ENCODE results near the gene STXBP5L. TPM values are rescaled to one million over a fixed set of nuclear protein-coding genes. Genes with fewer than 3 reads are reported as not detected.
A peak's percentile ranks its signal among the peaks of the same experiment; 100 is the strongest.
"Not testable (repeated sequence)": the region's sequence is repeated elsewhere in the genome, so short reads cannot be mapped to it uniquely, and the experiment has no call there.

STXBP5L gene
- polyA plus RNA-seq (ENCODE audit: insufficient read length in 4 of 4), result under 1 TPM; 0.17 to 0.54 (median 0.35) TPM

DNA sequence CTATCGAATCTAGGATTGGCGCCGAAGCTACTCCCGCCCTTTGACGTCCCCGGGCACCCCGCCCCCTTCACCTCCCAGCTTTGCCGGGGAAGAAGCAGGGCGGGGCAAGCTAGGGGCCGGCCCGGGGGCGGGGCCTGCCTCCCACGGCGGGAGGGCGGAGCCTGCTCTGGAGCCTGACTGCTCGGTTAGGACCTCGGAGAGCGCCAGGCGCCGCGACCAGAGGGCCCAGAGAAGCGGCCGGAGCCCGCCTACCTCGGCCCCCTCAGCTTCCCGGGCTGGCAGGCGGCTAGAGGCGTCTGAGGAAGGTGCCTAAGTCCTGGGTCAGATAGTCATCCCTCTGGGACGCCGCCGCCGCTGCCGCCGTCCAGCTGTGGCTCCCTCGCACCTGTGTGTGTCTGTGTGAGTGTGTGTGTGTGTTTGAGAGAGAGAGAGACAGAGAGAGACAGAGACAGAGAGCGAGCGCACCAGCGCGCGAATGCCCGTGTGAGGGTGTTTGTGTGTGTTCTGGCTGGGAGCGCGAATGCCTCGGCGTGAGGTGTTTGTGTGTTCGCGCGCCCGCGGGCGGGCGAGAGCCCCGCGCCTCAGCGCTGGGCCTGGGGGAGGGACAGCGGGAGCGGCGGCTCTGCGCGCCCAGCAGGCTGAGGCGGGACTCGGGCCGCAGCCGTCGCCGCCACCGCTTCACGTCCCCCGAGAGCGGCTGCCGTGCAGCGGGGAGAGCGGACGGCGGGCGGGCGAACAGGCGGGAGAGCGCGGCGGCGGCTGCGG lies at the start of gene STXBP5L:
STXBP5L (plus strand) TSS at position 176 of the 765 bp plus-strand sequence. CDS start 1,374 bp downstream, outside the sequence.
- DNase-seq (ENCODE audit: low read depth in 4 of 4, low spot score in 3 of 4), result peak; percentile 51 to 76 (median 68)

- DNase-seq (ENCODE audit: low read depth in 4 of 4, low spot score in 3 of 4), result no peak
Observed at GRCh38 chr3:120858521-120858920, 49.5 kb upstream of the STXBP5L start.

DNA sequence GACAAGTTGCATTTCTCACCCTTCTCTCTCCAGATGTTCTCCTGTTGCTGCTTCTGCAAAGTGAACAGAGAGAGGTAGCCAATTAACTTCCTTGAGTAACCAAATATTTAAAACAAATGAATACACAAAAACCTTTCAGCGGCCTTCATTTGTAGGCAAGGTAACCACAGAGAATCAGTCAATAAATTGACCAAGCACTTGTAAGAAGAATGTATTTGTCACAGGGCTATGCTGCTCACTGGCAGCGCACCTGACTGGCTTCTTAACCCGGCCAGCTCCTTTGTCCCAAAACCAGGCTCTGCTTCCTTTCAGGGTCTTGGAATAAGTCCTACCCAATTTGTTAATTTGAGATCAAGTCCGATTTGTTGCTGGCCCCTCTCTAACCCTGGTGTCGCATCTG lies 43.5 kb upstream of the STXBP5L start:
- DNase-seq (ENCODE audit: low read depth in 4 of 4, low spot score in 3 of 4), result no peak

GRCh38 chr3:120875507-120875906 lies 32.5 kb upstream of the STXBP5L start:
- DNase-seq (ENCODE audit: low read depth in 4 of 4, low spot score in 3 of 4), result no peak

GRCh38 chr3:120875989-120876388 lies 32.0 kb upstream of the STXBP5L start:
- no peak for DNase-seq (ENCODE audit: low read depth in 4 of 4, low spot score in 3 of 4)

DNA sequence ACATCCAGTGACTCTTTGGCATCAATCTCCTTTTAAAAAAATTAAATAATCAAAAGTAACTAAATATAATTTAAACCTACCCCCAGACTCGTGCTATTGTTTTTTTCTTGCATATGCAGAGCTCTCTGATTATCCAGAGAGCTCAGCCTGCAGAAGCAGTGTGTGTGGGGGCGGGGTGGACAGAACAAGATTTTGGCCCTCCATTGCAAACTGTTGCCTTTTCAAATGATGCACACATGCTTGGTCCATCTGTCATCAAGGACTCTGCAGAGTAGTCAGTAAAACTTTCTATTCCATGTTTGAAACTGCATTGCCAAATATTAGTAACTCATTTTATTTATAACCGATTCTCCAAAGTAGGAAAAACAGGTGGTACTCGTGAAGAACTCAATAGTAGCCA lies 28.6 kb upstream of the STXBP5L start:
- no peak for DNase-seq (ENCODE audit: low read depth in 4 of 4, low spot score in 3 of 4)

GRCh38 chr3:120892921-120893320 lies 15.1 kb upstream of the STXBP5L start:
- DNase-seq (ENCODE audit: low read depth in 4 of 4, low spot score in 3 of 4), result no peak

GRCh38 chr3:120894316-120895057 lies 13.5 kb upstream of the STXBP5L start:
- DNase-seq (ENCODE audit: low read depth in 4 of 4, low spot score in 3 of 4), result no peak

DNA sequence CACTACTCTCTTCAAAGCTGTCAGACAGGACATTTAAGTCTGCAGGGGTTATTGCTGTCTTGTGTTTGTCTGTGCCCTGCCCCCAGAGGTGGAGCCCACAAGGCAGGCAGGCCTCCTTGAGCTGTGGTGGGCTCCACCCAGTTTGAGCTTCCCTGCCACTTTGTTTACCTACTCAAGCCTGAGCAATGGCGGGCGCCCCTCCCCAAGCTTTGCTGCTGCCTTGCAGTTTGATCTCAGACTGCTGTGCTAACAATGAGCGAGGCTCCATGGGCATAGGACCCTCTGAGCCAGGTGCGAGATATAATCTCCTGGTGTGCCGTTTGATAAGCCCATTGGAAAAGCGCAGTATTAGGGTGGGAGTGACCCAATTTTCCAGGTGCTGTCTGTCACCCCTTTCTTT lies 6.3 kb upstream of the STXBP5L start:
- DNase-seq (ENCODE audit: low read depth in 4 of 4, low spot score in 3 of 4), result not testable (repeated sequence)

- no peak for DNase-seq (ENCODE audit: low read depth in 4 of 4, low spot score in 3 of 4)
Observed at GRCh38 chr3:120903221-120903620, 4.8 kb upstream of the STXBP5L start.

DNA sequence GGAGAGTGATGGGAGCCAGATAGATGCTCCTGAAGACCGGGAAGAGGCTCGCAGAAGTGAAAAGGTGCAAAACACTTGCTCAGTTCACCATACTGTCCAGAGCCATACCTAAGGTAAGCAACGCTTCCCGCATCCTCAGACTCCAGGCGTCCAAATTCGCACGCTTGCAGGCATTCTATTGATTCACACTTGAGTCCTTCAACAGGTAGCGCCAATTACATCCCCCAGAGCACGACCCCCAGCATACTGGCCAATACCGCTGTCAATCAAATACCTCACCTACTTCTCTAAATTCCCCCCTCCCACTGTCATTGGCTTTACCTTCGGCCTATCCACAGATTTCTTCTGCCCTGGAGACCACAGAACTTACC lies 361 bp upstream of the STXBP5L start:
- DNase-seq (ENCODE audit: low read depth in 4 of 4, low spot score in 3 of 4), result no peak

DNA sequence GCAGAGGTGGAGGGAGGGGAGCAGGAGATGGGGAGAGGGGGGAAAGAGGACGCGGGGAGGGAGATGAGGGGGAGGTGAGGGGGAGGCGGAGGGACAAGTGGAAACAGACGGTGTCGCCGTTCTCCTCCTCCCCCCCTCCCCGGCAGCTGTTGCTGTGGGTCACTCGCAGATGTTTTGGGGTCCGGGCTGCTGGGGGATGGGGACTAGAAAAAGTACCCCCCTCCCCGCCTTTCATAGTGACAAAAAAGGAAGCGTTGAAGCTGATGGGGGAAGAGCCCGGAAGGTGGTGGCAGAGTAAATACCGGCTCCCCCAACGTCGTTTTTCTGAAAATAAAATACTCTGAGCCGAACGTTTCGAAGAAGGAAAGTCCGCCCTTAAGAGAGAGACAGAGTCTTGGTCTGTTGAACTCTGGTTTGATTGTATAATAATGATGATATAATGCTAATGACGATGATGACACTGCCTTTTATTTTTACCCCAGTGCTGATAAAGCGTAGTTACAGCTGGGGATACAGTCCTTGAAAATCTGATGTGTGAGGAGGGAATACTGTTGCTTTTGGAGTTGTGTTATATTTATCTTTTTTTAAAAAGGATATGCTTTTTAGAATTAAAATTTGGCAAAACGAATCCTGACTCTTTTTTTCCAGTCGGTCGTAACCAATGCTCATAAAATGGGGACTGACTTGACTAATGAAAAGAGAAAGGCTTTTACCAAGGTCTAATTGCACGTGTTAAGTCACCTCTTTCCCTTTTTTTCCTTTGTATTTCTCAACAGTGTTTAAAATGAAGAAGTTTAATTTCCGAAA lies 993 bp downstream of the STXBP5L start:
- DNase-seq (ENCODE audit: low read depth in 4 of 4, low spot score in 3 of 4), result no peak

GRCh38 chr3:120909602-120909878 lies 1.5 kb downstream of the STXBP5L start:
- DNase-seq (ENCODE audit: low read depth in 4 of 4, low spot score in 3 of 4), result no peak

DNA sequence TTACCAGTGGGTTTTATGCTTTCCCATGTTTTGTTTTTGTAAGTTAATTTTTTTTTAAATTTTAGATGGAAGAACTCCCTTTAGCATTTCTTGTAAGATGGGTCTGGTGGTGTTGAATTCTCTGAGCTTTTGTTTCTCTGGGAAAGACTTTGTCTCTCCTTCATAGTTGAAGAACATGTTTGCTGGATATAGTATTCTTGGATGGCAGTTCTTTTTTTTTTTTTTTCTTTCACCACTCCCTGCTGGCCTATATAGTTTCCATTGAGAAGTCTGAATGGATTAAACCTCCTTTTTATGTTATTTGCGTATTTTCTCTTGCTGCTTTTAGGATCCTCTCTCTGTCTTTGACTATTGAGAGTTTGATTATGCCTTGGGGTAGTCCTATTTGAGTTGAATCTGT lies 18.1 kb downstream of the STXBP5L start:
- no peak for DNase-seq (ENCODE audit: low read depth in 4 of 4, low spot score in 3 of 4)

GRCh38 chr3:120928991-120929390 lies 21.0 kb downstream of the STXBP5L start:
- no peak for DNase-seq (ENCODE audit: low read depth in 4 of 4, low spot score in 3 of 4)

DNA sequence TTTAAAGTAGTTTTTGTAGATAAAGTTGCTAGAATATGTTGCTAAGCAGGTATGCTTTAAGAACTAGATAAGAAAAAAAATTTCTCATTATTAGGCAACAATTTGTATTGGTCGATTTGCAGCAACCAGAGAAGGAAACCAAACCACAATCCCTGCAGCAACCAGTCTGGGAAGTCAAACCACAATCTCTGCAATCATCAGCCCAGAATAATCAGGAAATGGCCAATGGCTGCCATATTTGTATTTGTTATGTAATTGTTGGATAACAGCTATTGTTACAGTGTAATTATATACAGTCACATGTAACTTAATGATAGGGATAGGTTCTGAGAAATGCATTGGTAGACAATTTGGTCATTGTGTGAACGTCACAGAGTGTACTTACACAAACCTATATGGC lies 23.6 kb downstream of the STXBP5L start:
- DNase-seq (ENCODE audit: low read depth in 4 of 4, low spot score in 3 of 4), result no peak

DNA sequence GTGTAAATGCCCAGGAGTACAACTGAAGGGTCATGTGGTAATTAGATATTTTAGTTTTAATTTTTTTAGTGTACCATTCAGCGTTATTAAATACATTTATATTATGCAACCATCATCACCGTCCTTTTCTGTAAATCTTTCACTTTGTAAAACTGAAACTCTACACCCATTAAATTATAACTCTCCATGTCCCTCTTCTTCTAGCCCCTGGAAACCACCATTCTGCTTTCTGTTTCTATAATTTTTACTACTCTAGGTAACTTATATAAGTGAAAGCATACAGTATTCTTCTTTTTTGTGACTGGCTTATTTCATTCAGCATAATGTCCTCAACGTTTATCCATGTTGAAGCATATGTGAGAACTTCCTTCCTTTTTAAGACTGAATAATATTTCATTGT lies 48.1 kb downstream of the STXBP5L start:
- no peak for DNase-seq (ENCODE audit: low read depth in 4 of 4, low spot score in 3 of 4)

DNA sequence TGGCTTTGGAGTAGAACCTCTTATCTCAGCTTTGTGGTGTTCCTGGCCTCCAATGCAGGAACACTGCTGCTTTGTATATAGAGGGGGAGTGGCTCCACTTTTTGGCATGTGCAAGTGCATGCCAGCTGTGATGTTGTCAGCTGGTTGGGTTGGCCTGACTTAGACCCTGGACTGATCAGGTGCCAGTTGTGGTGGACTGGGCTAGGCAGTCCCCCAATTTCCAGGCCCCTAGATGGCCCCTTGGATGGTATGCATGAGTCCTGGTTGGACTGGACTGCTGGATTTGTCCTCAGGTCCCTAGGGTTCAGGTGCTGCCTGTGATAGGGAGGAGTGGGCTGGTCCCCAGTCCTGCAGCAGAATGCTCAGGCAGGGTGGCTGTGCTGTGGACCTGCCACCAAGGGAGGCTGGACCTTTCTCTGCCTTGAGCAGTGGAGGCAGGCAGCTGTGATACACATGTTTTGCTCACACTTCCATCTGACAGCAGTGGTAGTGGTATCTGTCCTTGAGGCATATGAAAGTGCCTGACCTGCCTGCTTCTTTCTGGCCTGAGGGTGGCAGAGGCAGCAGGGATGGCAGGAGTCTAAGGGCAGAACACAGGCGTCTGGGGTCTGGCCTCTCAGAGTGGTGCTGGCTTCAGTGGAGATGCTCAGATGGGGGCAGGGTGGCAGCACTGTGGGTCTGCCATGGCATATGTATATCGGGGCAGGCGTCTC lies 74.8 kb downstream of the STXBP5L start:
- DNase-seq (ENCODE audit: low read depth in 4 of 4, low spot score in 3 of 4), result no peak

DNA sequence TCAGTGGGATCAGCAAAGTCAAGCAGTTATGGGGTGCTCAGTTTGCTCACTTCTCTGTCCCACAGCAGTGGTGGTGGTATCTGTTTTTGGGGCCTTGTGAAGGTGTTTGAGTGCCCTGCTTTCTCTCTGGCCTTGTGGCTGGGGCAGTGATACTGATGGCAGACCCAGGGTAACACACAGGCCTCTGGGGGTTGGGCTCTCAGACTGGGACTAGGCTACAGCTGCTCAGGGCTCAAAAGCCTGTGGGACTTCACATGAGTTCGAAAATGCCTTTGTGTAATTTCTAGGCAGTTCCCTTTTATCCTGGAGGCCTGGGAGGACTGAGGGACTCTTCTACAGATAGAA lies 75.3 kb downstream of the STXBP5L start:
- no peak for DNase-seq (ENCODE audit: low read depth in 4 of 4, low spot score in 3 of 4)

- DNase-seq (ENCODE audit: low read depth in 4 of 4, low spot score in 3 of 4), result no peak
Observed at GRCh38 chr3:120983841-120984240, 75.8 kb downstream of the STXBP5L start.

- no peak for DNase-seq (ENCODE audit: low read depth in 4 of 4, low spot score in 3 of 4)
Observed at GRCh38 chr3:120985242-120985641, 77.2 kb downstream of the STXBP5L start.
